Endothelial cell of umbilical vein (primary cell): ENCODE results near the gene LIPF. TPM values are rescaled to one million over a fixed set of nuclear protein-coding genes. Genes with fewer than 3 reads are reported as not detected.

ENCODE experiments used
- BruUV-seq: library from RNA; stranded (reverse); fragments of 400-500 nt; replicated peaks from 2 replicates; lab custom pipeline; 2021; lab: Mats Ljungman, UMichigan
- CTCF ChIA-PET: fragments of 300-600, 350-600 bp; sonication (Branson Sonifier 250); formaldehyde crosslinking; loops from one replicate; lab custom pipeline; 2021; ENCODE audit warnings: antibody characterized with exemption, inconsistent platforms; lab: Charles Lee
- POLR2A ChIA-PET: fragments of 300-600, 350-600 bp; sonication (Branson Sonifier 250); formaldehyde crosslinking; loops from one replicate; lab custom pipeline; 2021; ENCODE audit warnings: antibody characterized with exemption, inconsistent platforms; lab: Charles Lee
- DNase-seq: peaks from one replicate; pipeline ENCODE4 v3.0.0-alpha.2; 2011; ENCODE audit warnings: low read depth, low spot score
- FAIRE-seq: peaks from 2 replicates; lab custom pipeline; 2011; peaks lifted over from hg19 to GRCh38; lab: Jason Lieb, UNC
- H2AFZ ChIP-seq: 2 replicates; pipeline ENCODE4 v1.6.0; 2012; ENCODE audit warnings: low read depth, low read length, control low read depth, inconsistent platforms
- H3K27ac ChIP-seq: 2 replicates; pipeline ENCODE4 v1.5.1; 2011; ENCODE audit warnings: low read depth, mild to moderate bottlenecking, control low read depth, low read length, moderate library complexity; ENCODE audit not compliant: insufficient read depth
- H3K27me3 ChIP-seq, 2 experiments: 2 replicates each; pipeline versions ENCODE4 v1.6.0 to v1.6.1; 2011; ENCODE audit warnings: low read length in 2 of 2, mixed read lengths in 1 of 2; ENCODE audit not compliant: control insufficient read depth in 2 of 2, insufficient read depth in 2 of 2
- H3K36me3 ChIP-seq, 2 experiments: 2 replicates in 1 of 2; 3 replicates in 1 of 2; pipeline ENCODE4 v1.5.1; 2011; ENCODE audit warnings: low read length in 2 of 2, mild to moderate bottlenecking in 1 of 2, moderate library complexity in 1 of 2; ENCODE audit not compliant: control insufficient read depth in 2 of 2, insufficient read depth in 2 of 2; ENCODE audit errors: extremely low read depth in 1 of 2
- H3K4me1 ChIP-seq: 3 replicates; pipeline ENCODE4 v1.5.1; 2011; ENCODE audit warnings: mild to moderate bottlenecking, low read length; ENCODE audit not compliant: control insufficient read depth, insufficient read depth; ENCODE audit errors: extremely low read depth
- H3K4me2 ChIP-seq: 2 replicates; pipeline ENCODE4 v1.6.1; 2011; ENCODE audit warnings: low read length, control low read depth, mixed read lengths; ENCODE audit not compliant: insufficient read depth
- H3K4me3 ChIP-seq, 3 experiments: fragments of 200-600 bp in 1 of 3; sonication (generic), shearing (Covaris generic) in 1 of 3; replicated peaks in 1 of 3; 2 replicates each; pipeline ENCODE4 v1.5.1; 2011 to 2016; ENCODE audit warnings: control low read depth in 3 of 3, low read length in 3 of 3, mild to moderate bottlenecking in 2 of 3, inconsistent platforms in 1 of 3, low read depth in 1 of 3, moderate library complexity in 1 of 3; ENCODE audit not compliant: insufficient read depth in 1 of 3
- H3K79me2 ChIP-seq: 2 replicates; pipeline ENCODE4 v1.6.0; 2012; ENCODE audit warnings: low read length, inconsistent platforms; ENCODE audit not compliant: control insufficient read depth, insufficient read depth
- H3K9ac ChIP-seq: replicated peaks from 2 replicates; pipeline ENCODE3; 2011; ENCODE audit warnings: low read length, control low read depth; ENCODE audit not compliant: insufficient read depth; ENCODE audit errors: extremely low read depth
- H3K9me1 ChIP-seq: replicated peaks from 3 replicates; pipeline ENCODE4 v1.6.0; 2011; ENCODE audit warnings: mild to moderate bottlenecking, low read length; ENCODE audit not compliant: control insufficient read depth, insufficient read depth; ENCODE audit errors: extremely low read depth
- H3K9me3 ChIP-seq: replicated peaks from 2 replicates; pipeline ENCODE4 v1.5.1; 2012; ENCODE audit warnings: low read length, inconsistent platforms; ENCODE audit not compliant: control insufficient read depth, insufficient read depth
- H4K20me1 ChIP-seq: replicated peaks from 2 replicates; pipeline ENCODE3; 2011; ENCODE audit warnings: mild to moderate bottlenecking, low read length; ENCODE audit not compliant: control insufficient read depth, insufficient read depth; ENCODE audit errors: extremely low read depth
- EZH2 ChIP-seq: IDR thresholded peaks from 2 replicates; pipeline ENCODE4 v1.6.1; 2012; ENCODE audit warnings: borderline replicate concordance, low read depth, mild to moderate bottlenecking, moderate library complexity, low read length, inconsistent platforms; ENCODE audit not compliant: severe bottlenecking
- FOS ChIP-seq: IDR thresholded peaks from 2 replicates; pipeline ENCODE4 v1.6.1; 2011; ENCODE audit warnings: mild to moderate bottlenecking, low read length, moderate library complexity, borderline replicate concordance; ENCODE audit not compliant: insufficient read depth
- GATA2 ChIP-seq: IDR thresholded peaks from 2 replicates; pipeline ENCODE4 v1.7.0; 2011; ENCODE audit warnings: low read depth, mild to moderate bottlenecking, moderate library complexity, mixed read lengths, low read length; ENCODE audit not compliant: insufficient read length, insufficient read depth
- JUN ChIP-seq: IDR thresholded peaks from 2 replicates; pipeline ENCODE4 v1.6.1; 2011; ENCODE audit warnings: borderline replicate concordance, low read depth; ENCODE audit not compliant: insufficient read length, insufficient read depth
- MYC ChIP-seq: IDR thresholded peaks from one replicate; pipeline ENCODE4 v1.6.1; 2011; ENCODE audit warnings: mild to moderate bottlenecking, low read depth, low read length
- POLR2A ChIP-seq: IDR thresholded peaks from 2 replicates; pipeline ENCODE4 v1.6.1; 2012; ENCODE audit warnings: low read depth, mild to moderate bottlenecking, control low read depth, low read length
- POLR2AphosphoS5 ChIP-seq: IDR thresholded peaks from 2 replicates; pipeline ENCODE4 v1.6.1; 2012; ENCODE audit warnings: low read depth, mild to moderate bottlenecking, control low read depth, low read length, moderate library complexity; ENCODE audit not compliant: insufficient read depth
- dilution Hi-C: fragments of 300-500 bp; cut with MboI; formaldehyde crosslinking; loops from one replicate; pipeline ENCODE4 v1.15.0; 2019; ENCODE audit warnings: low sequenced_read_pairs; ENCODE audit not compliant: extremely low pct_ligation_motif_present
- intact Hi-C: fragments of 100-400 bp; cut with micrococcal nuclease; formaldehyde crosslinking; loops from one replicate; pipeline ENCODE4 v1.10.0; 2022
- polyA plus RNA-seq, 4 experiments: library from polyadenylated mRNA; depleted of rRNA in 3 of 4; stranded (reverse) in 3 of 4; unstranded in 1 of 4; fragments of >200 nt; gene quantifications; 2 replicates each; pipeline versions ENCODE4 v1.2.1 to v1.2.3, GENCODE V29; 2011 to 2012; ENCODE audit warnings: missing spikeins in 1 of 4
- total RNA-seq: library from RNA; stranded (reverse); gene quantifications from 2 replicates; pipeline ENCODE4 v1.2.3, GENCODE V29; 2021
- TF ChIP-seq, protein P1 (sequence below): IDR thresholded peaks from 2 replicates; pipeline ENCODE4 v1.6.1; 2011; ENCODE audit not compliant: insufficient read depth, insufficient read length
- TF ChIP-seq, protein P2 (sequence below), 2 donors: IDR thresholded peaks; 1 replicate in 1 of 2; 2 replicates in 1 of 2; pipeline ENCODE4 v1.5.1; 2011; ENCODE audit warnings: low read length in 2 of 2, mild to moderate bottlenecking in 2 of 2, moderate library complexity in 2 of 2, control low read depth in 1 of 2, inconsistent platforms in 1 of 2, low read depth in 1 of 2; ENCODE audit not compliant: insufficient read depth in 1 of 2; ENCODE audit errors: extremely low read depth in 1 of 2

The LIPF gene
- total and polyA plus RNA-seq, 2 donors (not counting 3 experiments of a cell fraction or from before 2014, with no cell fraction given): not detected

DNA sequence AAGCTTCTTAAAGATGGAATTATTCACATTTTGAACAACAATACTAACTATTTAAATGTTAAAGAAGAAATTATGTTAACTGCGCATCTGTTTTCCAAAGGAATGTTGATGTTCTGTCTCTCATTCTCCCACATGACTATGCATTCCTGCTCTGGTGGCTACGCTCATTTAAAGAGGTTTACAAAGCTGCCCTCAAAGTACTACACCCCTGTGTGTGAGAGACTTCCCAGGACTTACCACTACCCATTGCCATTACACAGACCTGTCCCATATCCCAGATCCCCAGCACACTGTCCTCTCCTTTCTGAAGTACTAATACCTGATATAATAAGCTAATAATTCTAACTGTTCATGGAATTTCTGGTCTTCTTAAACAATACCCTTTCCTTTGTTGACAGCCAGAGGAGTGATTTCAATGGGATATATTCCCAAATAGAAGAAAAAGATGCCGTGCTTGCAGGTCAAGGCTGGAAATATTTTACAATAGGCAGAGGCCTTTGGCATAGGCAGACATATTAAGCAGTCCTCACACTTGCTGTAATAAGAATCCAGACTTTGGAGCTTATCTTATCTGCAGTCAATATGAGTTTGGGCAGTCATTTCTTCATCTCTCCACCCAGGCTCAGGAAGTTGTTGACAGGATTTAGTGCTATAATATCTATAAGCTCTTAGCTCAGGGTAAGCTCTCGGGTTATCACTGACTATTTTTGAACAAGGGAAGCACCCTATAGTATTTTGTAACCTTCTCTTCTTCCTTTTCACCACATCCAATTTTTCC, 12.2 kb downstream of the LIPF start:
- Histone ChIP-seq H3K9me3 (no peaks in the 10 kb centered on the region), H3K27ac (no peak overlapping the region), H3K36me3 (no peaks in the 10 kb centered on the region), H3K4me3 (no peak overlapping the region), H4K20me1 (no peaks in the 10 kb centered on the region), H3K9ac (no peak overlapping the region), H2AFZ (no peak overlapping the region), H3K4me1 (peaks cover 7% of the 10 kb centered on the region), H3K27me3 (no peaks in the 10 kb centered on the region), H3K9me1 (no peaks in the 10 kb centered on the region), H3K4me2 (no peak overlapping the region), H3K79me2 (no peaks in the 10 kb centered on the region)
- no TSS peak for BruUV-seq
- no peak for TF ChIP-seq POLR2A
- TF ChIP-seq, protein P1, sequence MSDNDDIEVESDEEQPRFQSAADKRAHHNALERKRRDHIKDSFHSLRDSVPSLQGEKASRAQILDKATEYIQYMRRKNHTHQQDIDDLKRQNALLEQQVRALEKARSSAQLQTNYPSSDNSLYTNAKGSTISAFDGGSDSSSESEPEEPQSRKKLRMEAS: no peak
- no peak for TF ChIP-seq POLR2AphosphoS5
- TF ChIP-seq JUN: no peak
- TF ChIP-seq GATA2: no peak
- no peak for TF ChIP-seq EZH2
- no peak for TF ChIP-seq MYC
- no peak for TF ChIP-seq FOS
- TF ChIP-seq, protein P2, sequence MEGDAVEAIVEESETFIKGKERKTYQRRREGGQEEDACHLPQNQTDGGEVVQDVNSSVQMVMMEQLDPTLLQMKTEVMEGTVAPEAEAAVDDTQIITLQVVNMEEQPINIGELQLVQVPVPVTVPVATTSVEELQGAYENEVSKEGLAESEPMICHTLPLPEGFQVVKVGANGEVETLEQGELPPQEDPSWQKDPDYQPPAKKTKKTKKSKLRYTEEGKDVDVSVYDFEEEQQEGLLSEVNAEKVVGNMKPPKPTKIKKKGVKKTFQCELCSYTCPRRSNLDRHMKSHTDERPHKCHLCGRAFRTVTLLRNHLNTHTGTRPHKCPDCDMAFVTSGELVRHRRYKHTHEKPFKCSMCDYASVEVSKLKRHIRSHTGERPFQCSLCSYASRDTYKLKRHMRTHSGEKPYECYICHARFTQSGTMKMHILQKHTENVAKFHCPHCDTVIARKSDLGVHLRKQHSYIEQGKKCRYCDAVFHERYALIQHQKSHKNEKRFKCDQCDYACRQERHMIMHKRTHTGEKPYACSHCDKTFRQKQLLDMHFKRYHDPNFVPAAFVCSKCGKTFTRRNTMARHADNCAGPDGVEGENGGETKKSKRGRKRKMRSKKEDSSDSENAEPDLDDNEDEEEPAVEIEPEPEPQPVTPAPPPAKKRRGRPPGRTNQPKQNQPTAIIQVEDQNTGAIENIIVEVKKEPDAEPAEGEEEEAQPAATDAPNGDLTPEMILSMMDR (IDR thresholded peaks at IDR 0.05; ENCODE audit: extremely low read depth in 1 of 2, insufficient read depth in 1 of 2, low read depth in 1 of 2, low read length in 2 of 2): no peak
- dilution Hi-C loops (no loop called here), intact Hi-C loops (no loop called here)
- DNase-seq: no peak
- no peak for FAIRE-seq
- POLR2A ChIA-PET: no interaction called here
- CTCF ChIA-PET: interaction anchor here (0.8 to 1.6 kb wide), 6 partner anchors 9 to 111 kb away, joined by 3 to 6 read pairs (median 4); partner anchors contain the start of gene RNLS
